ENCODE measurements around the gene ENTHD1.

The ENTHD1 gene

DNA sequence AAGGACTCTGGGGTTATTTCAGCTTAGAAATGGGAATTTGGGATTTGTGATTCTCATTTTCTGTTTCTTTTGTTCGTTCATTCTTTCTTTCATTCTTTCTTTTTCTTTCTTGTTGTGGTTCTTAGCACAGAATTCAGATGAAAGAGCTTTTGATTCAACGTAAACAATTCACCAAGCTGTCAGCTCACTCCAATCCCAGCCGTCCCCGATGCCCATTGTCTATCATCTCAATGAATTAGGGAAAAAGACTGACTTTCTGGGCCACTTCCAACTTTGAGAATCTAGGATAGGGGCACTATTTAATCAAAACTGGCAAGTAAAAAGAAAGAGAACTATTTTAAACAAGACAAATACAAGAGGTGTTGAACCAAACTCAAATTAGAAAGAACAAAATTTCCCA is 41.6 kb upstream of the ENTHD1 start:
- intact Hi-C loops (cut with DNase I; ENCODE audit: low total_unique reads): no loop called here
- Histone ChIP-seq H3K27me3 (peaks cover 0 to 54% of the 10 kb centered on the region in 2 donors), H3K9me3 (no peaks in the 10 kb centered on the region), H3K36me3 (no peaks in the 10 kb centered on the region), H3K27ac (no peak overlapping the region), H3K4me3 (no peak overlapping the region), H3K4me1 (no peaks in the 10 kb centered on the region)
- no peak for DNase-seq
- TF ChIP-seq, protein P1, sequence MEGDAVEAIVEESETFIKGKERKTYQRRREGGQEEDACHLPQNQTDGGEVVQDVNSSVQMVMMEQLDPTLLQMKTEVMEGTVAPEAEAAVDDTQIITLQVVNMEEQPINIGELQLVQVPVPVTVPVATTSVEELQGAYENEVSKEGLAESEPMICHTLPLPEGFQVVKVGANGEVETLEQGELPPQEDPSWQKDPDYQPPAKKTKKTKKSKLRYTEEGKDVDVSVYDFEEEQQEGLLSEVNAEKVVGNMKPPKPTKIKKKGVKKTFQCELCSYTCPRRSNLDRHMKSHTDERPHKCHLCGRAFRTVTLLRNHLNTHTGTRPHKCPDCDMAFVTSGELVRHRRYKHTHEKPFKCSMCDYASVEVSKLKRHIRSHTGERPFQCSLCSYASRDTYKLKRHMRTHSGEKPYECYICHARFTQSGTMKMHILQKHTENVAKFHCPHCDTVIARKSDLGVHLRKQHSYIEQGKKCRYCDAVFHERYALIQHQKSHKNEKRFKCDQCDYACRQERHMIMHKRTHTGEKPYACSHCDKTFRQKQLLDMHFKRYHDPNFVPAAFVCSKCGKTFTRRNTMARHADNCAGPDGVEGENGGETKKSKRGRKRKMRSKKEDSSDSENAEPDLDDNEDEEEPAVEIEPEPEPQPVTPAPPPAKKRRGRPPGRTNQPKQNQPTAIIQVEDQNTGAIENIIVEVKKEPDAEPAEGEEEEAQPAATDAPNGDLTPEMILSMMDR (IDR thresholded peaks at IDR 0.05): no peak

DNA sequence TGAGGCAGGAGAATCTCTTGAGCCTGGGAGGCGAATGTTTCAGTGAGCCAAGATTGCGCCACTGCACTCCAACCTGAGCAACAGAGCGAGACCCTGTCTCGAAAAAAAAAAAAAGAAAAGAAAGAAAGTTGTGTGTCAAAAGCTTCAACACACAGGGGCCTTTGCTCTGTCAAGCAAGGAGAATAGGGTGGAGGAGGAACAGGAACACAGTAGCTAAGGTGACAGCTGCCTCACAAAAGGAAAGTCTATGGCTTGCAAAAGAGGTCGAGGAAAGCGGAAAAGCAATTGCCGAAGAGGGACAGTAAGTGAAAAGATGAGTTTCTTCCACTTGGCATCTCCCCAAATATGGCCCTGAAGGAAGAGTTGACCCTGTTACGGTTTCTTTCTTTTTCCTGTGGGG is 40.2 kb upstream of the ENTHD1 start:
- TF ChIP-seq, protein P1 (IDR thresholded peaks at IDR 0.05): no peak
- intact Hi-C loops (cut with DNase I; ENCODE audit: low total_unique reads): no loop called here
- Histone ChIP-seq H3K36me3 (no peaks in the 10 kb centered on the region), H3K27ac (no peak overlapping the region), H3K4me1 (no peaks in the 10 kb centered on the region), H3K27me3 (peaks cover 0 to 54% of the 10 kb centered on the region in 2 donors), H3K4me3 (no peak overlapping the region), H3K9me3 (no peaks in the 10 kb centered on the region)
- no peak for DNase-seq

DNA sequence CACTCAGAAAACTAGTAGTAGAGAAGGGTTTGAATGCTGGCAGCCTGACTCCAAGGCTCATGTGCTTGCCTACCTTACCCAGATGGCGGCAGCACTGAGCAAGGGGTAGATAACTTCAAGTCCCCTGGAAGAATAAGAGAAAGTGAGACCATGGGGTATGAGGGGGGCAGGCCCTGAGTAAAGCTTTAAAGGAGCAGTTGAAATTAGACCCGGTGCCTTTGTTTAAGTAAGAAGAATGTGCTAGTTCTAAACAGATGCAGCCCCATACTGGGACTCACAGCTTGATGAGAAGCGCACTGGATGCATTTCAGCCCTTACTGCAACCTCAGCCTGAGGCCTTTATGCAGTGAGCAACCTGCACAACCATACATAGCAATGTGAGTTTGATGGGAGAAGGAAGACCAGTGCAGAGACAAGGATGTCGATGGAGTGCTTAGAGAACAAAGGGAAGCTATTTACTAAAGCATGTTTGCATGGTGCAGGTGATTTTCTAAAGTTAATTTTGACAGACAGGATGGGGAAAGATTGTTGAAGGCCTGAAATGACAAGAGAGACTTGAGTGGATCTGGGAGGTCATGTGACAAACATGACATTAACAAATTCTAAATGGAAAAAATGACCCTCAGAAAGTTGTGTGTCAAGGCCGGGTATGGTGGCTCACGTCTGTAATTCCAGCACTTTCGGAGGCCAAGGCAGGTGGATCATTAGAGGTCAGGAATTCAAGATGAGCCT is 39.5 kb upstream of the ENTHD1 start:
- Histone ChIP-seq H3K27ac (no peak overlapping the region), H3K27me3 (peaks cover 0 to 51% of the 10 kb centered on the region in 2 donors), H3K4me3 (no peak overlapping the region), H3K9me3 (no peaks in the 10 kb centered on the region), H3K36me3 (no peaks in the 10 kb centered on the region), H3K4me1 (no peaks in the 10 kb centered on the region)
- TF ChIP-seq, protein P1 (IDR thresholded peaks at IDR 0.05): no peak
- no peak for DNase-seq
- intact Hi-C loops (cut with DNase I; ENCODE audit: low total_unique reads): no loop called here

DNA sequence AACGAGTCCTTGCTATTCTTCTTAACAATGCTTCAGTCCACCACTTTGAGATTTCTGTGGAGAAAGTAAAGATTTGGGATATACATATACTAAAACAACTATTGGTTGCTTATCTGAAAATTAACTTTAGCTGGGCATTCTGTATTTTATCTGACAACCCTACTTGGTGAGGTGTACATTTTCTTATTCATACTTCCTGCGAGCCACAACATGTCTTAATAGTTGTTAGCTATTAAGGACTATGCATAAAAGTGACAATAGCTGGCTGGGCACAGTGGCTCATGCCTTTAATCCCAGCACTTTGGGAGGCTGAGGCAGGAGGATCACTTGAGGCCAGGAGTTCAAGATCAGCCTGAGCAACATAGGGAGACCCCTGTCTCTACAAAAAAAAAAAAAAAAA is 38.6 kb upstream of the ENTHD1 start:
- Histone ChIP-seq H3K9me3 (no peaks in the 10 kb centered on the region), H3K4me1 (no peaks in the 10 kb centered on the region), H3K27me3 (peaks cover 0 to 44% of the 10 kb centered on the region in 2 donors), H3K36me3 (no peaks in the 10 kb centered on the region), H3K27ac (no peak overlapping the region), H3K4me3 (no peak overlapping the region)
- TF ChIP-seq, protein P1 (IDR thresholded peaks at IDR 0.05): no peak
- DNase-seq: no peak
- intact Hi-C loops (cut with DNase I; ENCODE audit: low total_unique reads): no loop called here

DNA sequence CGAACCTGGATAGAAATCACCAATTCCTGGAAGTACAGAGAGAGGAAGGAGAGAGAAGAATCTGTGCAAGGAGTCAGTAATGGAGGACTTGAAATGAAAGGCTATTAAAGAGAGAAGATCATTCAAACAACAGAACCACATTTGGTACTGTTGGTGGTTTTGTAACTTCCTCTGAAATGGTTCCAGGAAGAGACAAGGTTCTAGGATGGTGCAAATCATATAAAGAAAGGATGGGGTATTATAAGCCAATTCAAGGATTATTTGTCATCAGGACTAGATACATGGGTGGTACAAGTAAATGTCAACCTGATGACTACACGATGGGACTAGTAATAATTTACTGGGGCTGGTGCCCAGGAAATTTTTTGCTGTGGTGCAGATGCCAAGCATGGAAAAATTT is 37.7 kb upstream of the ENTHD1 start:
- no peak overlapping the region for H3K27ac ChIP-seq
- H3K4me3 ChIP-seq: no peak overlapping the region
- H3K27me3 ChIP-seq: peaks cover 0 to 43% of the 10 kb centered on the region in 2 donors
- DNase-seq: no peak
- H3K4me1 ChIP-seq: no peaks in the 10 kb centered on the region
- intact Hi-C loops (cut with DNase I; ENCODE audit: low total_unique reads): no loop called here
- TF ChIP-seq, protein P1 (IDR thresholded peaks at IDR 0.05): no peak
- H3K9me3 ChIP-seq: no peaks in the 10 kb centered on the region
- H3K36me3 ChIP-seq: no peaks in the 10 kb centered on the region

All from tibial artery (tissue), 4 donors.